Fibroblast of mammary gland (primary cell): ENCODE data around the gene USP20.

ENCODE experiments used
- DNase-seq: peaks from one replicate; pipeline ENCODE4 v3.0.0-alpha.2; 2010; ENCODE audit warnings: low read depth
- H3K4me3 ChIP-seq: 2 replicates; pipeline ENCODE4 v1.5.1; 2011; ENCODE audit warnings: low read depth, mild to moderate bottlenecking, low read length, moderate library complexity; ENCODE audit not compliant: control insufficient read depth
- CTCF ChIP-seq: conservative IDR thresholded peaks from 2 replicates; pipeline ENCODE4 v1.5.1; 2011; ENCODE audit warnings: low read depth, low read length, inconsistent platforms; ENCODE audit not compliant: control insufficient read depth, insufficient read depth

Gene USP20

GRCh38 chr9:129839324-129840023 is 4.2 kb downstream of the USP20 start:
- TF ChIP-seq CTCF = no peak
- peak; percentile 25 for DNase-seq
- no peak overlapping the region for H3K4me3 ChIP-seq

- no peak overlapping the region for H3K4me3 ChIP-seq
- TF ChIP-seq CTCF = no peak
- no peak for DNase-seq
Measured at GRCh38 chr9:129840034-129840433, 4.8 kb downstream of the USP20 start.

- no peak for TF ChIP-seq CTCF
- no peak for DNase-seq
- no peak overlapping the region for H3K4me3 ChIP-seq
Measured at GRCh38 chr9:129841071-129841470, 5.8 kb downstream of the USP20 start.

- H3K4me3 ChIP-seq = no peak overlapping the region
- DNase-seq = no peak
- TF ChIP-seq CTCF = no peak
Measured at GRCh38 chr9:129845373-129845772, 10.1 kb downstream of the USP20 start.

GRCh38 chr9:129848712-129849441 is 13.6 kb downstream of the USP20 start:
- DNase-seq = no peak
- TF ChIP-seq CTCF = no peak
- no peak overlapping the region for H3K4me3 ChIP-seq

GRCh38 chr9:129849901-129850300 is 14.6 kb downstream of the USP20 start:
- H3K4me3 ChIP-seq = no peak overlapping the region
- no peak for DNase-seq
- TF ChIP-seq CTCF = no peak
